Uterus (tissue), 2 donors: Measurements from ENCODE around the gene KIAA1755.

Experiments
- CTCF ChIP-seq, 4 experiments: fragments of 200-600 bp in 2 of 4; fragments of 450-650 bp in 2 of 4; sonication (generic) in 2 of 4; IDR thresholded peaks; one replicate each; pipeline ENCODE4 v1.5.1; 2016 to 2019; ENCODE audit warnings: antibody characterized with exemption in 4 of 4, mild to moderate bottlenecking in 2 of 4, moderate library complexity in 1 of 4
- POLR2A ChIP-seq, 2 donors: fragments of 450-650 bp; IDR thresholded peaks; one replicate each; pipeline ENCODE4 v1.6.1; 2016; ENCODE audit warnings: antibody characterized with exemption in 2 of 2, mild to moderate bottlenecking in 1 of 2, moderate library complexity in 1 of 2

- TF ChIP-seq CTCF (IDR thresholded peaks at IDR 0.05), result no peak
- TF ChIP-seq POLR2A (IDR thresholded peaks at IDR 0.05), result no peak
These were observed 98.4 kb downstream of the KIAA1755 start for GRCh38 chr20:38162149-38162548.
